GM21381 (cell line): ENCODE results near the gene SCG2.

ENCODE experiments used
- ATAC-seq: cut with Tn5 transposase; IDR thresholded peaks from one replicate; pipeline ENCODE4 v1.9.1; 2021; ENCODE audit warnings: mild to moderate bottlenecking, moderate library complexity; ENCODE audit not compliant: unreplicated experiment

Gene SCG2

DNA sequence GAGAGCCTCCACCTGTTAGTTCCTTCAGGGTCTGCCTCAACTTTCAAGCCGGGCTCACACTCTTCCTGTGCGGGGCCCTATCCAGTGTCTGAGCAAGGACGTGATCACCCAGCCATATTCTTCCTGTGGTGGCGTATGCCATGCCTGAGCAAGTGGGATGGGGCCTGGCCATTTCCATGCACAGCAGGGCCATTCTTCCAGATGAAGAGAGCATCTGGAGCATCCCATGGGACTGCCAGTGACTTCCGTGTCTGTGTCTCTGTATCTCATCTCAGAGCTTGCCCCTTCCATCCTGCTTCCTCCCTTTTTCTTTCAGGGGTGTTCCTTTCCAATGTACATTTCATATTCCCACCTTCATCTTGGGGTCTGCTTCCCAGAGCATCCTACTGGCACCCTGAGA, 20.2 kb downstream of the SCG2 start:
- ATAC-seq, result no peak

GRCh38 chr2:223580951-223581350, 21.2 kb downstream of the SCG2 start:
- ATAC-seq, result no peak

DNA sequence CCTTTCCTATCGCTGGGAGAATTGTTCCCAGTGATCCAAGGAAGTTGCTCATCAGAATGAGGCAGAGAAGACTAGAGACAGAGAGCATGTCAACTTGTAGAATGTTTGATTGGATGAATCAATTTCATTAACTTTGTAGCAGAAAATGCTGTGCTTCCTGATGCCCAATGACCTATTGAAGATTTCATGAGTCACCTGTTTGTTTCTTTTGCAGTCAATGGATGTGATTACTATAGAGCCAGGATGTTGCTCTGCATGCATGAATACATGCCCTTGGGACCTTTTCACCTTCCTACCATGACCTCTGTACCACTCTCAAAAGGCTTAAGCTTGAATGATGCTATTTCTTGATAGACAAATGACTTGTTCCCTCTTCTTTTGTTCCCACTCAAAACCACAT, 23.3 kb downstream of the SCG2 start:
- ATAC-seq, result no peak

DNA sequence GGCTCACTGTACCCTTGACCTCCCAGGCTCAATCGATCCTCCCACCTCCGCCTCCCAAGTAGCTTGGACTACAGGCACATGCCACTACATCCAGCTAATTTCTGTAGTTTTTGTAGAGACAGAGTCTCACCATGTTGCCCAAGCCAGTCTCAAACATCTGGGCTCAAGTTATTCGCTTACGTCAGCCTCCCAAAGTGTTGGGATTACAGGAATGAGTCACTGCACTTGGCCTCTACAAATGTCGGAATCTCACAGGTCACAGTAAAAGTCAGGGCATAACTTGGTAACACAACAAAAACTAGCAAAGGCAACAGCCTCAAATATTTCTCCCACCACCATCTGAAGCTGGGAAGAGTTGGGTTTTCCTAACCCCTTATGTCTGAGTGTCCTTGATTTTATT, 25.3 kb downstream of the SCG2 start:
- no peak for ATAC-seq

DNA sequence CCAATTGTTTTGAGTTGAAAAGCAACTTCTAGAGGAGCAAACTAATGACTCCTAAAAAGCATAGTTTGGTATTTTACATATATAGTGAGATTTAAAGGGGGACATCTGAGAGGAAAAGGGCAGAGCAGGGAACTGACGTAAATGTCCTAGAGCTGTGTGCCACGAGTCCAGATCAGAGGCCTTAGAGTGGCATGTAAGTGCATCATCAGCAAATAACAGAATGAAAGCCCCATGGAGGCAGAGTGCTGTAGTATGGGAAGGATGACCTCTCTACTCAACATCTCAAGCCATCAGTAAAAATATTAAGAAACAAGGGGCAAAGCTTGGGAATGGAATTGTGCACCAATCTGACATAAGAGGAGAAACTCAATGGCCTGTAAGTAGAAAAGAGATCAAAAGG, 31.4 kb downstream of the SCG2 start:
- ATAC-seq, result no peak

DNA sequence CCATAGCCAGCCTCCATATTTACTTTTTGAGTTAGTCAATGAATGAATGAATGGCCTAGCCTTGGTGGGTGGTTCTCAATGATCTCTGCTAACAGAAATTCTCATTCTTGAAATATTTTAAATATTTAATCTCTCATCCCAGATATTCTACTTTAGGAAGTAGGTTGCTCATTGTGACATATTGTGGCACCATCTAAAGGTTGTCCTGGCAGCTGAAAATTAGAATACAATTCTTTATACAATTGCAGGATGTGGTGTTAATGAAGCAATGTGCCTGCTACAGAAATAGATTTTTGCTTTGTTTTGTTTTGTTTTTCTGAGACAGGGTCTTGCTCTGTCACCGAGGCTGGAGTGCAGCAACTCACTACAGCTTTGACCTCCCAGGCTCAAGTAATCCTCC, 35.8 kb downstream of the SCG2 start:
- ATAC-seq, result no peak

DNA sequence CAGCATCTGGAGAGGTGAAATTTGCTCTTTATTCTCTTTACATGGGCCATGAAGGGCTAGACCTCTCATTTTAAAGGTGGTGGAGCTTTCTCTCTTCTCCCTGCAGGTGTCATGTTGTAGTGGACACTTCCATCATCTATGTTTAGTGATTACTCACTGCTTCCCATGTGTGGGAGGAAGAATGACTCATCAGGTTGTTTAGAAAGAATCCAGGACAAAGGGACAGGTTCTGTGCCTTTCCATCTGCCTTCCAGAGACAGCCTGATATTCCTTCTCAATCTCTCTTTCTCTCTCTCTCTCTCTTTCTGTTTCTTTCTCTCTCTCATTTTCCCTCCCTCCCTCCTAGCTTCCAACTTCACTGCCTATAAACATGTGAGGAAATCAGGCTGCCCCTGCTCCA, 38.7 kb downstream of the SCG2 start:
- no peak for ATAC-seq

- no peak for ATAC-seq
Measured at GRCh38 chr2:223562078-223562477, 40.1 kb downstream of the SCG2 start.

GRCh38 chr2:223560749-223561435, 41.3 kb downstream of the SCG2 start:
- ATAC-seq, result no peak

- ATAC-seq, result no peak
Measured at GRCh38 chr2:223558970-223559369, 43.2 kb downstream of the SCG2 start.

DNA sequence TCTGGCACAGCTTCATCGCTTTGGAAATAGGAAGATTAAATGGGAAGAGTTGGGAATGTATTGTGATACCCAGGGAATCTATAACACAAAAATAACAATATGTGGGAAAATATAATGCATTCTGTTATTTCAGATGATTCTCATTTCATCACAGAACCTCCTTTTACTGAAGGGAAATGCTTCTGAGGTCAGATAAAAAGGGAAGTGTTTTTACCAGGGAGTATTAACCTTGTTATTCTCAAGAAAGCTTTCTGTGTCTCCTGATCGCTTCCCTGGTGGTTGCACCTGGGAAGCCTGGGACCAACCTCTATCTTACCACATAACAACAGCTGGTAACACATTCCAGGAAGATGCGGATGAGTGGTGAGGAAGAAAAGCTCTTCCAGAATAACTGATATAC, 47.2 kb downstream of the SCG2 start:
- no peak for ATAC-seq

- ATAC-seq, result no peak
Measured at GRCh38 chr2:223549215-223549614, 52.9 kb downstream of the SCG2 start.

GRCh38 chr2:223548194-223548593, 54.0 kb downstream of the SCG2 start:
- no peak for ATAC-seq
